Central memory CD4-positive, alpha-beta T cell (primary cell): ENCODE results near the gene SHOC2.

Source experiments
- DNase-seq: peaks from one replicate; pipeline ENCODE4 v3.0.0; 2022

The SHOC2 gene

GRCh38 chr10:110985497-110986275, 66.3 kb downstream of the SHOC2 start:
- no peak for DNase-seq

- DNase-seq: no peak
Measured at GRCh38 chr10:110989016-110989415, 69.6 kb downstream of the SHOC2 start.

GRCh38 chr10:110992006-110992800, 72.8 kb downstream of the SHOC2 start:
- no peak for DNase-seq

- peak; percentile 59 for DNase-seq
Measured at GRCh38 chr10:110993024-110993693, 73.8 kb downstream of the SHOC2 start.

- DNase-seq: no peak
Measured at GRCh38 chr10:110994406-110995086, 75.1 kb downstream of the SHOC2 start.

GRCh38 chr10:110995301-110995700, 75.9 kb downstream of the SHOC2 start:
- DNase-seq: no peak

GRCh38 chr10:110996256-110996655, 76.9 kb downstream of the SHOC2 start:
- no peak for DNase-seq

- DNase-seq: no peak
Measured at GRCh38 chr10:111004016-111004415, 84.6 kb downstream of the SHOC2 start.

GRCh38 chr10:111007486-111007885, 88.1 kb downstream of the SHOC2 start:
- DNase-seq: no peak

- no peak for DNase-seq
Measured at GRCh38 chr10:111015181-111015580, 95.8 kb downstream of the SHOC2 start.

GRCh38 chr10:111017098-111017497, 97.7 kb downstream of the SHOC2 start:
- DNase-seq: no peak

- DNase-seq: no peak
Measured at GRCh38 chr10:111018021-111018420, 98.6 kb downstream of the SHOC2 start.

GRCh38 chr10:111023060-111023459, 103.7 kb downstream of the SHOC2 start:
- DNase-seq: no peak

- no peak for DNase-seq
Measured at GRCh38 chr10:111030042-111030750, 110.8 kb downstream of the SHOC2 start.

- DNase-seq: no peak
Measured at GRCh38 chr10:111034598-111035310, 115.3 kb downstream of the SHOC2 start.

GRCh38 chr10:111035542-111035941, 116.1 kb downstream of the SHOC2 start:
- DNase-seq: no peak

GRCh38 chr10:111037858-111038257, 118.5 kb downstream of the SHOC2 start:
- DNase-seq: no peak

- no peak for DNase-seq
Measured at GRCh38 chr10:111039522-111039921, 120.1 kb downstream of the SHOC2 start.

GRCh38 chr10:111057006-111057405, 137.6 kb downstream of the SHOC2 start:
- no peak for DNase-seq
